ENCODE measurements around the gene BCL10. TPM values are rescaled to one million over a fixed set of nuclear protein-coding genes. Genes with fewer than 3 reads are reported as not detected.
A peak's percentile ranks its signal among the peaks of the same experiment; 100 is the strongest.

The BCL10 gene
- total RNA-seq, 1 donor from 2014 or later = 7.8 TPM

GRCh38 chr1:85316321-85316720 lies 39.9 kb upstream of the BCL10 start:
- H3K4me1 ChIP-seq = peaks cover 55% of the 10 kb centered on the region
- H3K27ac ChIP-seq (replicated peaks) = peak overlapping the region; percentile 92
- no peaks in the 10 kb centered on the region for H3K36me3 ChIP-seq
- H3K27me3 ChIP-seq (ENCODE audit: low read depth) = no peaks in the 10 kb centered on the region
- H3K9me3 ChIP-seq (replicated peaks) = no peaks in the 10 kb centered on the region
- no peak for DNase-seq
- intact Hi-C loops (cut with micrococcal nuclease) = no loop called here
- TF ChIP-seq CTCF (IDR thresholded peaks at IDR 0.05; ENCODE audit: borderline replicate concordance) = no peak
- H3K4me3 ChIP-seq = no peak overlapping the region

GRCh38 chr1:85315789-85316188 lies 39.4 kb upstream of the BCL10 start:
- H3K27ac ChIP-seq (replicated peaks) = peak overlapping the region; percentile 92
- no peak for TF ChIP-seq CTCF (IDR thresholded peaks at IDR 0.05; ENCODE audit: borderline replicate concordance)
- no peaks in the 10 kb centered on the region for H3K9me3 ChIP-seq (replicated peaks)
- no peak overlapping the region for H3K4me3 ChIP-seq
- intact Hi-C loops (cut with micrococcal nuclease) = no loop called here
- H3K4me1 ChIP-seq = peaks cover 50% of the 10 kb centered on the region
- H3K36me3 ChIP-seq = no peaks in the 10 kb centered on the region
- no peak for DNase-seq
- H3K27me3 ChIP-seq (ENCODE audit: low read depth) = no peaks in the 10 kb centered on the region

GRCh38 chr1:85314726-85315125 lies 38.3 kb upstream of the BCL10 start:
- peaks cover 42% of the 10 kb centered on the region for H3K4me1 ChIP-seq
- no peaks in the 10 kb centered on the region for H3K27me3 ChIP-seq (ENCODE audit: low read depth)
- H3K9me3 ChIP-seq (replicated peaks) = no peaks in the 10 kb centered on the region
- H3K36me3 ChIP-seq = no peaks in the 10 kb centered on the region
- no peak for TF ChIP-seq CTCF (IDR thresholded peaks at IDR 0.05; ENCODE audit: borderline replicate concordance)
- no peak overlapping the region for H3K4me3 ChIP-seq
- intact Hi-C loops (cut with micrococcal nuclease) = no loop called here
- peak overlapping the region; percentile 92 for H3K27ac ChIP-seq (replicated peaks)
- no peak for DNase-seq

- Histone ChIP-seq H3K27ac (replicated peaks) (peak overlapping the region; percentile 92), H3K4me3 (no peak overlapping the region), H3K9me3 (replicated peaks) (no peaks in the 10 kb centered on the region), H3K27me3 (ENCODE audit: low read depth) (no peaks in the 10 kb centered on the region), H3K4me1 (peaks cover 42% of the 10 kb centered on the region), H3K36me3 (no peaks in the 10 kb centered on the region)
- intact Hi-C loops (cut with micrococcal nuclease) = no loop called here
- no peak for TF ChIP-seq CTCF (IDR thresholded peaks at IDR 0.05; ENCODE audit: borderline replicate concordance)
- no peak for DNase-seq
These were observed 37.7 kb upstream of the BCL10 start for GRCh38 chr1:85313888-85314696.

- Histone ChIP-seq H3K9me3 (replicated peaks) (no peaks in the 10 kb centered on the region), H3K27me3 (ENCODE audit: low read depth) (no peaks in the 10 kb centered on the region), H3K36me3 (no peaks in the 10 kb centered on the region), H3K27ac (replicated peaks) (no peak overlapping the region), H3K4me3 (no peak overlapping the region), H3K4me1 (peaks cover 43% of the 10 kb centered on the region)
- no peak for DNase-seq
- intact Hi-C loops (cut with micrococcal nuclease) = no loop called here
- TF ChIP-seq CTCF (IDR thresholded peaks at IDR 0.05; ENCODE audit: borderline replicate concordance) = no peak
These were observed 35.4 kb upstream of the BCL10 start for GRCh38 chr1:85311818-85312217.
